ENCODE data around the gene SMIM15.

Gene SMIM15

GRCh38 chr5:61159070-61159469 lies 3.2 kb downstream of the SMIM15 start:
- DNase-seq, result no peak

- no peak for DNase-seq
Measured at GRCh38 chr5:61151893-61152292, 10.4 kb downstream of the SMIM15 start.

- no peak for DNase-seq
Measured at GRCh38 chr5:61148515-61148914, 13.8 kb downstream of the SMIM15 start.

- no peak for DNase-seq
Measured at GRCh38 chr5:61142811-61143210, 19.5 kb downstream of the SMIM15 start.

GRCh38 chr5:61142391-61142790 lies 19.9 kb downstream of the SMIM15 start:
- no peak for DNase-seq

- DNase-seq, result no peak
Measured at GRCh38 chr5:61141801-61142200, 20.5 kb downstream of the SMIM15 start.

GRCh38 chr5:61139931-61140330 lies 22.3 kb downstream of the SMIM15 start:
- DNase-seq, result no peak

GRCh38 chr5:61139094-61139873 lies 23.0 kb downstream of the SMIM15 start:
- no peak for DNase-seq

- no peak for DNase-seq
Measured at GRCh38 chr5:61137835-61138234, 24.4 kb downstream of the SMIM15 start.

GRCh38 chr5:61132559-61132958 lies 29.7 kb downstream of the SMIM15 start:
- DNase-seq, result no peak

- no peak for DNase-seq
Measured at GRCh38 chr5:61130289-61130688, 32.0 kb downstream of the SMIM15 start.

GRCh38 chr5:61123145-61123544 lies 39.1 kb downstream of the SMIM15 start:
- DNase-seq, result no peak

GRCh38 chr5:61120534-61120933 lies 41.7 kb downstream of the SMIM15 start:
- no peak for DNase-seq

GRCh38 chr5:61119066-61119465 lies 43.2 kb downstream of the SMIM15 start:
- DNase-seq, result no peak

GRCh38 chr5:61115968-61116367 lies 46.3 kb downstream of the SMIM15 start:
- DNase-seq, result no peak

- no peak for DNase-seq
Measured at GRCh38 chr5:61114441-61114840, 47.8 kb downstream of the SMIM15 start.

Measured in activated effector memory CD4-positive, alpha-beta T cell treated with Interleukin-2 at 50 U/mL for 16 hours (primary cell).